Anterior cingulate cortex (tissue), 58 donors: ENCODE data around the gene SPINDOC.

ENCODE experiments used
- DNase-seq, 58 donors: peaks; one replicate each; lab custom pipeline; 2025; lab: John Stamatoyannopoulos, UW

SPINDOC gene

DNA sequence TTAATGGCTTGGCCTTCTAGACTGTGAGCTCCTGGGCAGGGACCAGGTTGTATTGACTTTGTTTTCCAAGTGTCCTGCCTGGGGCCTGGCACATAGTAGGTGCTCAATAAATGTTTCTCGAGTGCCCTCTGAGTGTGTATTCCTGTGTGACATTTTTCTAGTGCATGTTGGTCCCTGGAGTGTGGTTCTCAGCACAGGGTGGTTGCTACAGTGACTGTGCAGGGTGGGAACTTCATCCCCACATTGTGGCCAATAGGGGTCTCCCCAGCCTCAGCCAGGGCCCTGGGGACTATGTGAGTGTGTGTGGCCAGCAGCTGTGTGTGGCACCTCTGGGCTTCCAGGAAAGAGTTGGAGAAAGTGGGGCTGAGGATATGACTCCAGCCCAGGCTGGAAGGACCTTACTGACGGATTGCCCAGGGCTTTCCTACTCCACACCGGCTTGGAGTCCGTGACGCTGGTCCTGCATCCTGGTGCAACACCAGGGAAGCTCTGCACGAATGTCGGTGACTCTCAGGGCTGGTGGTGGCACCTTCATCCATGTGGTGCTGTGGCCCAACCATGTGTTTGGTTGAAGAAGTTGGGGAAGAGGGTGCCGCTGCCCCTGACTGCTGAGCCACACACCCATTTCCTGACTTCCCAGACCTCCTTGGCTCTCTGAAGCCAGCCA, 16.7 kb downstream of the SPINDOC start:
- no peak for DNase-seq

DNA sequence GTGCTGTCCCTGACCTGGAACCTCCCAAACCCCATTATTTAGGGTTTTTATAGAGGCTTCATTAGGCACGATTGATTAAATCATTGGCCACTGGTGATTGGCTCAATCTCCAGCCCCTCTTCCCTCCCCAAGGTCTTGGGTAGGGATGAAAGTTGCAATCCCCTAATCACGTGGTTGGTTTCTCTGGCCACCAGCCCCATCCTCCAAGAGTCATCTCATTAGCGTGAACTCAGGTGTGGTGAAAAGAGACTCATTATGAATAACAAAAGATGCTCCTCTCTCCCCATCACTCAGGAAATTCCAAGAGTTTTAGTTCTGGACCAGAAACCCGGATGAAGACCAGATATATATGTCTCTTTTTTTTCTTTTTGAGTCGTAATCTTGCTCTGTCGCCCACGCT, 18.1 kb downstream of the SPINDOC start:
- no peak for DNase-seq

DNA sequence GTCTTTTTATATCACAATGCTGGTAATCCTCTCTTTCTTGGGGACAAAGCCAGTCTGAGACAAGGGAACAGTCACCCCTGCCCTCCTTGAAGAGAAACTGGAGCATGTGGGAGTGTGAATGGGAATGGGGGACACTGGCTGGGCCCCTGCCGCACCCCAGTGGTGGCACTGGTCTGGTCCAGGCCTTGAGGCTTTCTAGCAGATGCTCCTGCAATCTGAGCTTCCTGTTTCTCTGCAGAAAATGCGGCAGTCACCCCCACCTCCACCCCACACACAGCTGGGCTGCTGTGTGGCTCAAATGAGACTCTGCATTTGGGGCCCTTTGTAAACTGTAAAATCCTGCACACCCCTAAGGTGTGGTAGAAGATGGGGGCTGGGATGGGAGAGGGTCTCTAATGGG, 19.1 kb downstream of the SPINDOC start:
- DNase-seq: no peak

DNA sequence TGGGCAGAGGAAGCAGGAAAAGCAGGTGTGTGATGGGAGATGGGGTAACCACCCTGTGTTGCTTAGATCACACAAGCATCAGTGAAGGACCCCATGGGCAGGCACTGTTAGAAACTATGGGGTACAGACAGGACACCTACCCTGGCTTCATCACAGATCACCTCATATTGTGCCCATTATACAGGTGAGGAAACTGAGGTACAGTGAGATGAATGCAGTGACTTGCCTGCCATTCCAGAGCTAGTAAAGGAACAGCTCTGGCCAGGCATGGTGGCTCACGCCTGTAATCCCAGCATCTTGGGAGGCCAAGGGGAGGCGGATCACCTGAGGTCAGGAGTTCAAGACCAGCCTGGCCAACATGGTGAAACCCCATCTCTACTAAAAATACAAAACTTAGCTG, 19.8 kb downstream of the SPINDOC start:
- no peak for DNase-seq

DNA sequence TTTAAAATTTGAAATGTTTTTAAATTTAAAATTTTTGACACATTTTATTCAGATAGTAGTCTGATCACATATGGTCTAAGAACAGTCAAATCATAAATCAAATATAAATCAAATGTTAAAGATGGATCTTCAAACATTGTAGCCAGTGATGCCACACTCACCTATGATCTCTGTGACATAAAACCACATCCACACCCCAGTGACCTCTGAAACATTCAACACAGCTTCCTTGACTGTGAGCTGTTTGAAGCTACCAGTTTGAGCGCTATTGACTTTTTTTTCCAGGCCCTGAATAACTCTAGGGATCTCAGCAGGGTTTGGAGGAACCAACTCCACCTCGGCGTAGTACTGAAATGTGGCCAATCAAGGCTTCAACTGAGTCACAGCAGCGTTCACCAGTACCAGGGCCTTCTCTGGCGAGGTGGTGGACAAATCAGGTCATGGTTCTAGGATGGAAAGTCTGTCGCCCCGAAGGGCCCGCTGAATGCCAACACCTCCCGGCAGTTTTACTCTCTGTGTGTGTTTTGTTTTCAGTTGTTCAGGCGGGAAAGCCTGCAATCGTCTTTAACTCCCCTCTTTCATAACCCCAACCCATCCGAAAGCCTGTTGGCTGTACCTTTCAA, 21.4 kb downstream of the SPINDOC start:
- no peak for DNase-seq

- DNase-seq: no peak
Observed at GRCh38 chr11:63835158-63835545, 21.9 kb downstream of the SPINDOC start.

GRCh38 chr11:63837027-63837688, 23.9 kb downstream of the SPINDOC start:
- DNase-seq: peak in 53 of 58 donors; percentile 10 to 81 (median 53)

DNA sequence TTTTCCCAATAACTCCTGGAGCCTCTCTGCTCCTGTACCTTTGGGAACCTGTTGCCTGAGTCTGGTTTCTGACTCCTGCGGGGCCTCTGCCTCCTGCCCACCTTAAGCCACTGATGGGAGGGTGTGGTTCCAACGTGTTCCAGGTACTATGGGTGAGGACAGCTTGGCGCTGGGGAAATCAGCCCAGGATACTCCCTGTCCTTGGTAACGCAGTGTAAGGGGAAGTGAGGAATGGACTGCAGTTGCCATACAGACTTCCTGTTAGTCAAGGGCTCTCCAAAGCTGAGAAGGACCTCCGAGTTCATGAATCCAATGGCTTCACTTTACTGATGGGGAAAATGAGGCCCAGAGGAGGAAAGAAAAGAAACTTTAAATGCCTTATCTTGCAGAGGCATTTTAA, 24.5 kb downstream of the SPINDOC start:
- no peak for DNase-seq

DNA sequence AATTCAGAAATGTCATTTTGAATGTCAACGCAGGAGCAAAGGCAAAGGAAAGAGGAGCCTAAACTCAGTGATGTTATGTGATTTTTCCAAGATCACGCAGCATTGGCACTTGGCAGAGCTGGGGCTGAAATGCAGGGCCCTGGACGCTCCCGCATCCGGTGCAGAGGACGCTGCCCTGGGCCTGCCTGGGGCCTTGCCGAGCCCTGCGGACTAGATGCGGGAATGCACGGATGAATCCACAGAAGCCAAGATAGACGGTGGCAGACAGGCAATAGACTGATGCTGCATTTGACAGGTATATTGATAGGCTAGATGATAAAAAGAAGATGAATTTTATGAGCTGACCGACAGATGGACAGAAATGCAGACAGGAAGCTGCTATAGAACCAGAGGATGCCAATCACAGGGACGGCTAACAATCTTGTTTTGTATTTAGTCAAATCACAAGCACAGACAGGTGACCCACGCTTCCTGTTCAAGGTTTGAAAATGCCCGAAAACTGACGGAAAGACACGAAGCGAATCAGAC, 25.0 kb downstream of the SPINDOC start:
- DNase-seq: peak in 5 of 58 donors; percentile 13 to 49 (median 41)

DNA sequence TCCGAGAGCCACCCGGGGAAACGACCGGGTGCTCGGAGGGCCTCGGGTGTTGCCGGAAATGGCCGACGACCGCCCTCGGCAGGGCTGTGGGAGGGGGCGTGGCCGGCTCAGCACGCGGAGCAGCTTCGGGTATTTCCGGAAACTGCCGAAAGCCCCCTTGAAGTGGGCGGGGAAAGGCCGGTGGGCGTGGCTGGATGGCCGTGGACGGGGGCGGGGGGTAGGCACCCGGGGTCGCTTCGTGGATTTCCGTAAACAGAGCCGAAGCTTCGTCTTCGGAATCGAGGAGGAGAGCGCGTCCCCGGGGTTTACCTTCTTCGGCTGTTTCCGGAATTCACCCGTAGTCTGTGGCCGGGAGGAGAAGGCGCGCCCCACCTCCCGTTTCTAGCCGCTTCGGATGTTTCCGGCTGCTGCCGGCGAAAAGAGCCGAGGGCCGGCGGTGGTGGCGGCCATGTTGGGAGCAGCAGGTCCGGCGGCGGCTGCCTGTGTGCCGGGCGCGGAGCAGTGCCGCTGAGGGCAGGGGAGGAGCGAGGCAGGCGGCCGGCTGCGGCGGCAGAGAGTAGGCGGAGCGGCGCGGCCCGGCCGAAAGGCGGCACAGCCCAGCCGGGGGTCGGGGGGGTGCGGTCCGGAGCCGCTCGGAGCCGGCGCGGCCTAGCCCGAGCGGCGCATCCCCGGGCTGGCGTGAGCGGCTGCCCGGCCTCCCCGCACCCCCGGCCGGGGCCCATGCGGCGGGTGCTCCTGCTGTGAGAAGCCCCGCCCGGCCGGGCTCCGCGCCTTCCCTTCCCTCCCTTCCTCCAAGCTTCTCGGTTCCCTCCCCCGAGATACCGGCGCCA, 25.6 kb downstream of the SPINDOC start, which contains the start of gene MARK2:
Gene MARK2, plus strand, starts transcription at position 433 of the 830 bp plus-strand sequence. Its CDS starts 397 bp downstream, at position 830.
- DNase-seq: peak; percentile 91 to 99 (median 98)

- DNase-seq: peak in 19 of 58 donors; percentile 11 to 66 (median 36)
Observed at GRCh38 chr11:63839508-63840355, 26.5 kb downstream of the SPINDOC start.

DNA sequence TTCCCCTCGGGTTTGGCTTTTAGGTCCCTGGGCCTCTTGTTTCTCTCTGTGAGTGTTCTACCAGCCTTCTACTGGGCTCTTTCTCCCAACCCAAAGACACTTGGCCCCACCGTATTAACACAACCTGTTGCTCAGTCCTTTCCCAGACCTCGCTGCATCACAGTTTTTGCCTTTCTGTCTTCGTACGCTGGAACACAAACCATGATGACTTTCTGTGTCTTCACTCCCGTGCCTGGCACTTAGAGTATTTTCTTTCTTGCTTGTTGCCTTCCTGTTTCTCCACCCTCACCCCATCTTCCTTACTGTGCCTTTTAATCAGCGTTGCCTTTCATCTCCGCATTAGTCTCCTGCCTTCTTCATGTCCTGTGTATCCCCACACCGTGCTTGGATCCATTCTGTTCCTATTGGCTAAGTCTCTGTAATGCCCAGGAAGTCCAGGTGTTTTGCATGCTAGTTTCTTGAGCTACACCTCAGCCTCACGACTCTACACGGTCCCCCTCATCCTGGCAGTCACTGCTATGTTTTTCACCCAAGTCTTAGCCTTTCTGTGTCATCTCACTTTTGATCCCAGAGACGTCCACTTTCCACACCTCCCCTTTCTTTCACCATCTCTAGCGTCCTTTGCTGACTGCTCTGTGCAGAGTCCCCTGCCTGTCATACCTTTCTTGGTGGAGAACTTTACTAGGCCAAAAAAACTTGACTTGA, 27.3 kb downstream of the SPINDOC start:
- DNase-seq: no peak

- DNase-seq: peak in 18 of 58 donors; percentile 10 to 47 (median 26)
Observed at GRCh38 chr11:63841554-63841953, 28.3 kb downstream of the SPINDOC start.

DNA sequence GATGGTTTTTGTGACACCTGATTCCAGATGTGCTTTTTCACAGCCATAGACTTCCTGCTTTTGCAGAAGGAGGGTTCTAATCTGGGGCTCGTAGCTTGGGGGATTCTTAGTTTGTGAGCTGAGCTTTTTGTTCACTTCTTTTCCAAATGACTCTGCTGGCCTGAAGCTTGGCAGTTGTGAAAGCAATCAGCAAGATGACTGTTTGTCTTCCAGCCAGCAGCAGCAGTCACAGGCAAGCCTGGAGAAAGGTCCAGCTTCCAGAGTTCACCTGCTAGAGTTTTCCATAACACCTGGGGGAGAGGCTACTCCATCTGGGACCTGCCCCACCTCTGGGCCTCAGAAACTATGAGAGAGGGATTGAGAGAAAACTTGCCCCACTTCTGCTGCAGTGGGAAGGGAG, 29.8 kb downstream of the SPINDOC start:
- DNase-seq: peak in 2 of 58 donors; percentile 12 to 24

GRCh38 chr11:63844836-63845235, 31.6 kb downstream of the SPINDOC start:
- no peak for DNase-seq

GRCh38 chr11:63845303-63845702, 32.0 kb downstream of the SPINDOC start:
- DNase-seq: peak in 2 of 58 donors; percentile 4 to 30

DNA sequence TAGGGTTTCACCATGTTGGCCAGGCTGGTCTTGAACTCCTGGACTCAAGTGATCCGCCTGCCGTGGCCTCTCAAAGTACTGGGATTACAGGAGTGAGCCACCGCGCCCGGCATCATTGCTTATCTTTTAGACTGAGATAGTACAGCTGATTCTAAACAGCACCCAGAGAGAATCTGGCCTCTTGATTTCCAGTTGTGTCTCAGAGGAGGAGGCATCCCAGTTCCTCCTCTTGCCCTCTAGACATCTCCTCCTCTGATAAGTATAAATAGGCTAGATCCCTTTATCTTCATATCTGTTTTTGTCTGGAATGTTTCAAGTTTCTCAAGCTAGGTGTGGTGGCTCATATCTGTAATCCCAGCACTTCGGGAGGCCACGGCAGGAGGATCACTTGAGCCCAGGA, 32.7 kb downstream of the SPINDOC start:
- DNase-seq: no peak

DNA sequence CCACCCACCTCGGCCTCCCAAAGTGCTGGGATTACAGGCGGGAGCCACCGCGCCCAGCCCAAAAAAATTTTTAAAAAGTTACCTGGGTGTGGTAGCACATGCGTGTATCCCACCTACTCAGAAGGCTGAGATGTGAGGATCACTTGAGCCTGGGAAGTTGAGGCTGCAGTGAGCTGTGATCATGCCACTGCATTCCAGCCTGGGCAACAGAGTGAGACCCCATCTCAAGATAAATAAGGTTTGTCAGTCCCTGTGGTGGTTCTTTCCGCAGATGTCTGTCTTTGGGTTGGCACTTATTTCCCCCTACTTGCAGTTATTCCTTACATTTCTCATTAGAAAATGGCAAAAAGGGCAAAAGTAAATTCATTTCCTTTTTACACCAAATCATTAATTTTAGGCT, 33.6 kb downstream of the SPINDOC start:
- no peak for DNase-seq

GRCh38 chr11:63847363-63847762, 34.1 kb downstream of the SPINDOC start:
- DNase-seq: peak in 1 of 58 donors; percentile 18
